ENCODE results near the gene KLHL29.

The KLHL29 gene

DNA sequence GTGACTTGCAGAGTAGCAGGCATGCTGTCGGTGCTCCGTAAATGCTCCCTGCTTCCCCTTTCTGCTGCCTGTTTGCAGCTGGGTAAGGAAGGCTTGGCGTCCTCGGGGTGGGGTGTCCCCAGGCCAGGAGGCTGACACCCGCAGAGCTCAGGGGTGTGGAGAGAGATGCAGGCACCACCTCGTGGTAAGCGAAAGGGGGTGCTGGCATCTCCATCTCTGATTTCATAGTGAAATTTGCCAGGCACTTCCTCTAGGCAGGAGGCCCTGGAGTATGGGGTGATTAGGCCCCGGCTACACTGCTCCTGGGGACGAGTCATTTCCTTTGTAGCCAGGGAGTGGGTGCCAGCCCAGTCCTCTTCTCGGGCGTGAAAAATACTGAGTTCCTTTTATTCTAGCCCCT is 160.4 kb downstream of the KLHL29 start:
- Histone ChIP-seq H3K4me3 (ENCODE audit: low read length, poor library complexity, severe bottlenecking) (no peak overlapping the region), H3K9me2 (replicated peaks; ENCODE audit: low read depth, low read length) (no peaks in the 10 kb centered on the region), H3K9me3 (ENCODE audit: insufficient read depth, low read depth, low read length) (no peaks in the 10 kb centered on the region), H3K36me3 (ENCODE audit: insufficient read depth, low read length) (no peaks in the 10 kb centered on the region), H4K20me1 (ENCODE audit: insufficient read depth, low read length, poor library complexity, severe bottlenecking) (no peaks in the 10 kb centered on the region), H3K9ac (ENCODE audit: low read depth, low read length, poor library complexity, severe bottlenecking) (no peak overlapping the region), H3F3A (ENCODE audit: low read depth) (no peaks in the 10 kb centered on the region), H3K27me3 (ENCODE audit: insufficient read depth, low read length, poor library complexity, severe bottlenecking) (no peaks in the 10 kb centered on the region), H3K4me1 (ENCODE audit: insufficient read depth, low read length, poor library complexity, severe bottlenecking) (peaks cover 11% of the 10 kb centered on the region), H3K4me2 (ENCODE audit: low read depth, low read length, poor library complexity, severe bottlenecking) (no peak overlapping the region), H2AFZ (ENCODE audit: low read length) (no peak overlapping the region), H3K79me2 (ENCODE audit: insufficient read depth, low read length) (no peaks in the 10 kb centered on the region)
- no peak for TF ChIP-seq EZH2phosphoT487 (IDR thresholded peaks at IDR 0.05; ENCODE audit: borderline replicate concordance)
- TF ChIP-seq, protein P1, sequence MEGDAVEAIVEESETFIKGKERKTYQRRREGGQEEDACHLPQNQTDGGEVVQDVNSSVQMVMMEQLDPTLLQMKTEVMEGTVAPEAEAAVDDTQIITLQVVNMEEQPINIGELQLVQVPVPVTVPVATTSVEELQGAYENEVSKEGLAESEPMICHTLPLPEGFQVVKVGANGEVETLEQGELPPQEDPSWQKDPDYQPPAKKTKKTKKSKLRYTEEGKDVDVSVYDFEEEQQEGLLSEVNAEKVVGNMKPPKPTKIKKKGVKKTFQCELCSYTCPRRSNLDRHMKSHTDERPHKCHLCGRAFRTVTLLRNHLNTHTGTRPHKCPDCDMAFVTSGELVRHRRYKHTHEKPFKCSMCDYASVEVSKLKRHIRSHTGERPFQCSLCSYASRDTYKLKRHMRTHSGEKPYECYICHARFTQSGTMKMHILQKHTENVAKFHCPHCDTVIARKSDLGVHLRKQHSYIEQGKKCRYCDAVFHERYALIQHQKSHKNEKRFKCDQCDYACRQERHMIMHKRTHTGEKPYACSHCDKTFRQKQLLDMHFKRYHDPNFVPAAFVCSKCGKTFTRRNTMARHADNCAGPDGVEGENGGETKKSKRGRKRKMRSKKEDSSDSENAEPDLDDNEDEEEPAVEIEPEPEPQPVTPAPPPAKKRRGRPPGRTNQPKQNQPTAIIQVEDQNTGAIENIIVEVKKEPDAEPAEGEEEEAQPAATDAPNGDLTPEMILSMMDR (conservative IDR thresholded peaks at IDR 0.05; ENCODE audit: low read length): no peak

DNA sequence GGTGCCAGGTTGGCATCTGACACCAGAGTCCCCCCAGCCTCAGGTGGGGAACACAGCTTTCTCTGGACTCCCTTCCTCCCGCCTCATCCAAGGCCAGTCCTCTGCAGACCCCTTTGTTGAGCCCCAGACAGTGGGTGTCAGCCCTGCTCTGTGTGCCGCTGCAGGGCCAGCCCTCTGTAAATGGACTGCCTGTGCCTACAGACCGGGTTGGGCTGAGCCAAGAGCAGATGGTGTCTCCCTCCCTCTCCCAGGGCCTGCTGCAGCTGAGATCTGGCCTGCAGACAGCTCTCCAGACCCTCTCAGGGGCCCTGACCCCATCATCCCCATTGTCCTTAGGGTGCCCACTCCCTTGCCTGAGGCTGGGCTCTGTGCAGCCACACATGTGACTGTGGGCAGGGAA is 160.8 kb downstream of the KLHL29 start:
- Histone ChIP-seq H2AFZ (ENCODE audit: low read length) (no peak overlapping the region), H3F3A (ENCODE audit: low read depth) (no peaks in the 10 kb centered on the region), H3K4me2 (ENCODE audit: low read depth, low read length, poor library complexity, severe bottlenecking) (no peak overlapping the region), H3K27me3 (ENCODE audit: insufficient read depth, low read length, poor library complexity, severe bottlenecking) (no peaks in the 10 kb centered on the region), H3K9me2 (replicated peaks; ENCODE audit: low read depth, low read length) (no peaks in the 10 kb centered on the region), H3K79me2 (ENCODE audit: insufficient read depth, low read length) (no peaks in the 10 kb centered on the region), H3K4me3 (ENCODE audit: low read length, poor library complexity, severe bottlenecking) (no peak overlapping the region), H3K4me1 (ENCODE audit: insufficient read depth, low read length, poor library complexity, severe bottlenecking) (peaks cover 12% of the 10 kb centered on the region), H4K20me1 (ENCODE audit: insufficient read depth, low read length, poor library complexity, severe bottlenecking) (no peaks in the 10 kb centered on the region), H3K9ac (ENCODE audit: low read depth, low read length, poor library complexity, severe bottlenecking) (no peak overlapping the region), H3K36me3 (ENCODE audit: insufficient read depth, low read length) (no peaks in the 10 kb centered on the region), H3K9me3 (ENCODE audit: insufficient read depth, low read depth, low read length) (no peaks in the 10 kb centered on the region)
- TF ChIP-seq, protein P1 (conservative IDR thresholded peaks at IDR 0.05; ENCODE audit: low read length): no peak
- no peak for TF ChIP-seq EZH2phosphoT487 (IDR thresholded peaks at IDR 0.05; ENCODE audit: borderline replicate concordance)

DNA sequence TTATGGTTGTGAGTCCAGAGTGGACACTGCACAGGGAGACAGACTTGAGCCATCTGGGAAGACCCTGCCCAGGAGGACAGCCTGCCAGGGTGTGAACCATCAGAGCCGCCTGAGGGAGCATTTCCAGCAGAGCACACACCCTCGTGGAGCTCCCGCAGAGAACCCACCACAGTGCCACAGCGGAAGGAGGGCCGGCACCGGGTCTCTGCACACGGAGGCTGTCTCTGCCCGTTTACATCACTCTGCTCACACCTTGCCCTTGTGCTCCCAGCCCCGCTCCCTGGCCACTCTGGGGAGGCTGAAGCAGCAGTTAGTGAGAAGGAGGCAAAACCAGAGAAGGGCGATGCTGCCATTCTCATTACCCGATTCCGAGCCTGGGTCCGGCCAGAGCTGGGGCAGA is 161.9 kb downstream of the KLHL29 start:
- no peak overlapping the region for H3K4me2 ChIP-seq (ENCODE audit: low read depth, low read length, poor library complexity, severe bottlenecking)
- H3K4me3 ChIP-seq (ENCODE audit: low read length, poor library complexity, severe bottlenecking): no peak overlapping the region
- H3K27me3 ChIP-seq (ENCODE audit: insufficient read depth, low read length, poor library complexity, severe bottlenecking): no peaks in the 10 kb centered on the region
- no peaks in the 10 kb centered on the region for H4K20me1 ChIP-seq (ENCODE audit: insufficient read depth, low read length, poor library complexity, severe bottlenecking)
- H3K36me3 ChIP-seq (ENCODE audit: insufficient read depth, low read length): no peaks in the 10 kb centered on the region
- no peaks in the 10 kb centered on the region for H3K9me3 ChIP-seq (ENCODE audit: insufficient read depth, low read depth, low read length)
- peaks cover 15% of the 10 kb centered on the region for H3K4me1 ChIP-seq (ENCODE audit: insufficient read depth, low read length, poor library complexity, severe bottlenecking)
- no peaks in the 10 kb centered on the region for H3K79me2 ChIP-seq (ENCODE audit: insufficient read depth, low read length)
- no peak overlapping the region for H3K9ac ChIP-seq (ENCODE audit: low read depth, low read length, poor library complexity, severe bottlenecking)
- TF ChIP-seq, protein P1 (conservative IDR thresholded peaks at IDR 0.05; ENCODE audit: low read length): no peak
- no peak overlapping the region for H2AFZ ChIP-seq (ENCODE audit: low read length)
- no peaks in the 10 kb centered on the region for H3K9me2 ChIP-seq (replicated peaks; ENCODE audit: low read depth, low read length)
- H3F3A ChIP-seq (ENCODE audit: low read depth): no peaks in the 10 kb centered on the region

Data from Loucy (cell line).